Spleen (tissue), 7 donors: ENCODE measurements around the gene SCGB1D1.

Source experiments
- POLR2A ChIP-seq, 3 donors: fragments of 450-650 bp; IDR thresholded peaks; one replicate each; pipeline ENCODE4 v1.5.1; 2017; ENCODE audit warnings: antibody characterized with exemption in 3 of 3, mild to moderate bottlenecking in 1 of 3
- POLR2AphosphoS5 ChIP-seq, 3 donors: sonication (generic); formaldehyde crosslinking; IDR thresholded peaks; one replicate each; pipeline ENCODE4 v1.5.1; 2017; ENCODE audit warnings: antibody characterized with exemption in 3 of 3
- TF ChIP-seq, protein P1 (sequence below), 11 experiments: fragments of 200-600 bp in 7 of 11; fragments of 450-650 bp in 4 of 11; sonication (generic) in 4 of 11; IDR thresholded peaks in 8 of 11; conservative IDR thresholded peaks in 3 of 11; 1 replicate in 7 of 11; 2 replicates in 4 of 11; pipeline versions ENCODE4 v1.4.0 to v1.8.0; 2016 to 2021; ENCODE audit warnings: antibody characterized with exemption in 11 of 11, inconsistent platforms in 4 of 11, mild to moderate bottlenecking in 1 of 11
- donor health status: DM: no; HTN: no; CAD: no; lungs with moderate emphysema.
- donor health status: DM: no; HTN: no; CAD: no.
- donor health status: DM: no; HTN: no; CAD: no.

DNA sequence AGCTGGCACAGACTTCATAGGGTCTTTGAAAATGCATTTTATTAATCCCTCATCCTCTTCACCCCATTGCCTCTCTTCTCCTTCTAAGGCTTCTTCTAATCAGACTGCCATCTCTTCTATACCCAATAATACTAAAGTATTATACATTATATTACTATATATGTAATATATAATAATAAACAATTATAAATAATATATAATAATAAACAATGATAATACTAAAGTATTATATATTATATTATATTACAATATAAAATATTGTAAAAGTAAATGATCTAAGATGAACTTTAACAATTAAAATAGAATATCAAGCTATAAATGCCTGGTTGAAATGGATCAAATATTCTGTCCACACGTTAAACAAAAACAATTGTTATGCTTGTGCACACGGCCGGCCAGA lies 31.5 kb downstream of the SCGB1D1 start:
- TF ChIP-seq POLR2AphosphoS5 (IDR thresholded peaks at IDR 0.05) = no peak
- TF ChIP-seq, protein P1, sequence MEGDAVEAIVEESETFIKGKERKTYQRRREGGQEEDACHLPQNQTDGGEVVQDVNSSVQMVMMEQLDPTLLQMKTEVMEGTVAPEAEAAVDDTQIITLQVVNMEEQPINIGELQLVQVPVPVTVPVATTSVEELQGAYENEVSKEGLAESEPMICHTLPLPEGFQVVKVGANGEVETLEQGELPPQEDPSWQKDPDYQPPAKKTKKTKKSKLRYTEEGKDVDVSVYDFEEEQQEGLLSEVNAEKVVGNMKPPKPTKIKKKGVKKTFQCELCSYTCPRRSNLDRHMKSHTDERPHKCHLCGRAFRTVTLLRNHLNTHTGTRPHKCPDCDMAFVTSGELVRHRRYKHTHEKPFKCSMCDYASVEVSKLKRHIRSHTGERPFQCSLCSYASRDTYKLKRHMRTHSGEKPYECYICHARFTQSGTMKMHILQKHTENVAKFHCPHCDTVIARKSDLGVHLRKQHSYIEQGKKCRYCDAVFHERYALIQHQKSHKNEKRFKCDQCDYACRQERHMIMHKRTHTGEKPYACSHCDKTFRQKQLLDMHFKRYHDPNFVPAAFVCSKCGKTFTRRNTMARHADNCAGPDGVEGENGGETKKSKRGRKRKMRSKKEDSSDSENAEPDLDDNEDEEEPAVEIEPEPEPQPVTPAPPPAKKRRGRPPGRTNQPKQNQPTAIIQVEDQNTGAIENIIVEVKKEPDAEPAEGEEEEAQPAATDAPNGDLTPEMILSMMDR (IDR thresholded peaks at IDR 0.05 in 8 of 11, conservative IDR thresholded peaks at IDR 0.05 in 3 of 11) = no peak
- TF ChIP-seq POLR2A (IDR thresholded peaks at IDR 0.05) = no peak
